MV-4-11 (cell line): ENCODE measurements around the gene MEIS1.
A peak's percentile ranks its signal among the peaks of the same experiment; 100 is the strongest.
"Not testable (repeated sequence)": the region's sequence is repeated elsewhere in the genome, so short reads cannot be mapped to it uniquely, and the experiment has no call there.

ENCODE experiments used
- DNase-seq: peaks from one replicate; lab custom pipeline; 2025; lab: John Stamatoyannopoulos, UW

Gene MEIS1

DNA sequence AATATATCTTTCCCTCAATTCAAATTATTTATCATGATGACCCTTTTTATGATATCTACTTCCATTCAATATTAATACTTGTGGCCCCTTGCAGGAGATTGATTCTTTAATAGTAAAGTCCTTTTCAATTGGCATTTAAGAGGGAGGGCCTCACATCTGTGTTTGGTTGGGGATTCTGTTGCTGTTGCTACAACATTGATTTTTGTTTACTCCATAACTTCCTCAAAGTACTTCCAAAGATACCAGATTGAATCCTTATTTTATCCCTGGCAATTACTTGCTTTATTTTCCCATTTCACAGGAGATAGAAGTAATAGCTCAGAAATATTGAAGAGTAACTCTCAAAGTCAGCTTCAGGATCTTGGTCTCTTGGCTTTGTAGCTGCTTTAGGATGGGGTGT, 32.8 kb downstream of the MEIS1 start:
- no peak for DNase-seq

GRCh38 chr2:66469214-66469902, 34.4 kb downstream of the MEIS1 start:
- DNase-seq, result no peak

- no peak for DNase-seq
Observed at GRCh38 chr2:66470199-66470598, 35.3 kb downstream of the MEIS1 start.

DNA sequence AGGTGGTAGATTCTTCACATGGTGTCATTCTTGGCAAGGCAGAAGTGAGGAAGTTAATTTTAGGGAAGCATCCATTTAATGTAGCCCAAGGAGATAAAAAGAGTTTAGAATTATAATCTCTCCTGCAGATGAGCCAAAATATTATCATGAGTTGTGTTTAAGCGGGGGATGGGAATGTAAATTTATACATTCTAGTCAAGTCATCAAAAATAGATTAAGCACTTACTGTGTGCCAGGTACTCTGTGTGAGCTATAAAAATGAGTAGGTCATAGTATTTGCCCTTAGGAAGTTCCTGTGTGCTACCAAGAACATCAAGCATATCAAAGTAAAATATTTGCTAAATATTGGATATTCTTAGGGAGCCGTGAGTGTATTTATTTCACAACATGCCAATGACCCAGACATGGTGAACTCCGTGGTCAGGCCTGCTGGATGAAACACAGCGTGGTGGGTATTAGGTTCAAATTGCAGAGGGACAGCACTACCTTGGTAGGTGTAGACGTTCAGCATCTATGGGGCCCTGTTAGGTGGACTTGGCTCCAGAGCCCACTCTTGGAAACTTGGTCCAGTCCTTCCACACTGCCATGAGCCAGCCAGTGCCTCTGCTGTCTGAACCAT, 37.4 kb downstream of the MEIS1 start:
- DNase-seq, result no peak

- DNase-seq, result peak; percentile 19
Observed at GRCh38 chr2:66477135-66477842, 42.4 kb downstream of the MEIS1 start.

GRCh38 chr2:66478299-66478698, 43.4 kb downstream of the MEIS1 start:
- no peak for DNase-seq

GRCh38 chr2:66478731-66479316, 43.9 kb downstream of the MEIS1 start:
- DNase-seq, result peak; percentile 76

DNA sequence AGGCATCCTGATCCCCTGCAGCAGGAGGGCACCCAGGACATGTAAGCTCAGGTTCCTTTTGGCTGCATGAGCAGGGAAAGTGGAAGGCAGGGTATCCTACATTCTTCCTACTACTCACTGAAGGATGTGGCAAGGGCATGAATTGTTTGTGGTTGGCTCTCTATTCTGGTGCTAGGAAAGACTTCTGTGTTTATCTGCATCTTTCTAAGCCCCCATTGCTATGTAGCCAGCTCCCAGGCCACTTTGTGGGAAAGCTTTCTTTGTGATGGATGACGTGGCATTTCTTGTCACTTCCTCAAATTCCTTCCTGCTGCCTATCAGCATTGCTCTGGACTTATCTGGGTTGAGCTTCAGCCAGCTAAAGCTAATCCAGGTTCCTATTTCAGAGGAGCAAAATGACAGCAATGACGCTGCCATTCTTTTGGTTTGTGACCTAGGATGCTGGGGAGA, 46.2 kb downstream of the MEIS1 start:
- DNase-seq, result peak; percentile 98

- DNase-seq, result not testable (repeated sequence)
Observed at GRCh38 chr2:66485252-66485651, 50.3 kb downstream of the MEIS1 start.

- DNase-seq, result no peak
Observed at GRCh38 chr2:66488946-66489345, 54.0 kb downstream of the MEIS1 start.

DNA sequence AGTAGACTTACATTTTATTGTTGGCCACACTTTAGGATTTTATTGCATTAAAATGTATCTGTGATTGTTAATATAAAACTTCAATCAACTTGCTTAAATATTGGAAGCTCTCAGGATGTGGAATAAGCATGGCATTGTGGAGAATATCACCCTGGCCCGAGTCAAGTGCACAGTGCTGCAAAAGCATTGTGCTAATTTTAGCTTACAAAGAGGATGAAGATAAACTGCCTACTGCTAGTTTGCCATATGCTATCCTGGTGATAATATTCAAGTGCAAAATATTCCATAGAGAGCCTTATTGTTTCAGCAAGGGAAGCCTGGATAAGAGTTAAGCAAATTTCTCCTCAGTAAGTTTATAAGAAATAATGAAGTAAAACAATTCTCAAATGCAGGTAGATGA, 54.5 kb downstream of the MEIS1 start:
- DNase-seq, result no peak

GRCh38 chr2:66490588-66491001, 55.7 kb downstream of the MEIS1 start:
- no peak for DNase-seq

- DNase-seq, result peak; percentile 92
Observed at GRCh38 chr2:66494708-66495107, 59.8 kb downstream of the MEIS1 start.

GRCh38 chr2:66495788-66496640, 61.1 kb downstream of the MEIS1 start:
- peak; percentile 42 for DNase-seq

GRCh38 chr2:66496670-66497420, 61.9 kb downstream of the MEIS1 start:
- DNase-seq, result no peak

DNA sequence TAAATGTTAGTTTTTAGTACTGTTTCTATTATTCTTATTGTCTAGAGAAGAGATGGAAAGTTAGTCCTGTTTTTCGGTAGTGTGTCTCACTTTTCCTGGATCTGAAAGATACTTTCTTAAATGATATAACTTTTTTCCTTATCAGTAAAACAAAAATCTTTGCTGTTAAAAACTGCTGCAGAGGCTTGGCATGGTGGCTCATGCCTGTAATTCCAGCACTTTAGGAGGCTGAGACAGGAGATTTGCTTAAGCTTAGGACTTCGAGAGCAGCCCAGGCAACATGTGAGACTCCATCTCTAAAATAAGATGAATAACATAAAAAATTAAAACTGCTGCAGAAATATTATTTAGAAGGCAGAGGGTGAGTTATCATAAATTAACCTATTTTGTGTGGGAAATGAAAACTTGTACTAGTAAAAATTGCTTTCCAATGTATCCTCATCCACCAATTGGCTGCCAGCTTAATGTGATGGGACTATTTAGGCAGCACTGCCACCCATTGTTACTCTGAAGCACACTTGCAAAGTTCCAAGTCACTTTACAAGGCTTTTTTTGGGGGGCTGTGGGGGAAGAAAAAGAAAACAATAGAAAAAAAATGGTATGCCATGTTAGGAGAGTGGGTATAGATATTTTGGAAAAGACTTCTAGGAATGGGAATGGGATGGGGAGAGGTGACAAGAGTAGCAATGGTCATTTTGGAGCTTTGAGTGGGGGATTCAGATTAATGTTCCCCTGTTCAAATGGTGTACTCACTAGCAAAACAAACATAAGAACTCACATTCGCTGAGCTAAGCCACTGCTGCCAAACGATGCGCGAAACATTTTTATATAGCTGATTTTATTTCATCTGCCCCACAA, 62.7 kb downstream of the MEIS1 start:
- no peak for DNase-seq

DNA sequence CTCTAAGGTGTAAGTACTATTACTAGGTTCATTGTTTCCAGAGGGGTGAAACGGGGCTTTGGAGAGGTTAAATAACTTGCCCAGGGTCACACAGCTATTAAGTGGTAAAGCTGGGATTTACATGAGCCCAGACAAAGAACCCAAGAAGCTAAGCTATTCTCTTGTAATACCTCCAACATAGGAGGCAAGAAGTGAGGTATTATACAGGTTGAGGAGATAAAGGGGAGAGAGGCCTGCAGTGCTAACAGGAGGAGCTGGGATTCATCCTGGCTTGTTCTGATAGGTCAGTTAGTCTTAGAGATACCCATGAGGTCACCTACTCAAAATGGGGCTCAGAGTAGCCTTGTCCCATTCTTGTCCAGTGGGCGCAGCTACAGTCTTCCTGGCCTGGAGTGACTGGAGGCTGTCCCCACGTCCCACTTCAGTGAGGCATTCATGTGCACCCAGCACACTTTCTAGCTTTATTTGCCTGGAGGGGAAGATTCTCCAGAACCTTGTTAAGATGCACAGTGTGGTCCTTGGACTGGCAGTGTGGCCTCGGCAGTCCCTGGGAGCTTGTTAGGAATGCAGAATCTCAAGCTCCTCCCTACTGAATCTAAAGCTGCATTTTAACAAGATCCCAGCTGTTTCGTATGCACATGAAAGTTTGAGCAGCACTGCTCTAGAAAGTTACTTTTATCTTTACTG, 63.5 kb downstream of the MEIS1 start:
- no peak for DNase-seq

DNA sequence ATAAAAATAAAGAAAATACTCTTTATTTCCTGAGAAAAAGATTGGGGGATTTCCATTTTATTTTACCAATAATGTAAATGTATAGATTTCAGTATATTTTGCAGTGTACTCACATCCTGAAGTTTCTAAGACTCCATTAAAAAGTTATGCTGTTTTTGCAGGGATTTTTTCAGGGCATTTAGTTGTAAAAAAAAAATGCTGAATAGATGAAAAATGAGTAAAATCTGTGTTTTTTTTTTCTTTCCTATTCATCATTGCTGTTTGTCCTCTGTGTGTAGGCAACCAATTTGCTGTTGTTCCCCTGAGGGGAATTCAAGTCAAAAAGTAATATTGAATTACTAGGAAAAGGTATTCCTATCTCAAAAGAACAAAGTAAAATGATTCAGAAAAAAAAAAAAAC, 66.3 kb downstream of the MEIS1 start:
- DNase-seq, result no peak

DNA sequence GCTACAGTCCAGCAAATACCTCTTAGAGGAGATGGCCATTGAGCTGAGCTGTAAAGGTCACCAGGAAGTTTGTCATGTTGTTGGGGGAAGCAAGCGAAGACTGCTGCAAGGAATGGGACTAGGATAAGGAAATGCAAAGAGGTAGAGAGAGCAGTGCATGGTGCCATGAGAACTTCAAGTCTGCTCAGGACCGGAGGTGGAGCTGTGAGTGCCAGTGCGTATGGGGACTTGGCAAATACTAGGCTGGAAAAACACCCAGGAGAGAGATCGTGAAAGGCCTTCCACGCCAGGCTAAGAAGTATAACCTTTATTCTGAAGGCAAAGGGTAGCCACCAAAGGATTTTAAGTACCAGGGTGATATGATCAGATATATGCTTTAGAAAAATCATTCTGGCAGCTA, 71.3 kb downstream of the MEIS1 start:
- DNase-seq, result no peak
